Measurements from ENCODE around the gene SPX.

The SPX gene

DNA sequence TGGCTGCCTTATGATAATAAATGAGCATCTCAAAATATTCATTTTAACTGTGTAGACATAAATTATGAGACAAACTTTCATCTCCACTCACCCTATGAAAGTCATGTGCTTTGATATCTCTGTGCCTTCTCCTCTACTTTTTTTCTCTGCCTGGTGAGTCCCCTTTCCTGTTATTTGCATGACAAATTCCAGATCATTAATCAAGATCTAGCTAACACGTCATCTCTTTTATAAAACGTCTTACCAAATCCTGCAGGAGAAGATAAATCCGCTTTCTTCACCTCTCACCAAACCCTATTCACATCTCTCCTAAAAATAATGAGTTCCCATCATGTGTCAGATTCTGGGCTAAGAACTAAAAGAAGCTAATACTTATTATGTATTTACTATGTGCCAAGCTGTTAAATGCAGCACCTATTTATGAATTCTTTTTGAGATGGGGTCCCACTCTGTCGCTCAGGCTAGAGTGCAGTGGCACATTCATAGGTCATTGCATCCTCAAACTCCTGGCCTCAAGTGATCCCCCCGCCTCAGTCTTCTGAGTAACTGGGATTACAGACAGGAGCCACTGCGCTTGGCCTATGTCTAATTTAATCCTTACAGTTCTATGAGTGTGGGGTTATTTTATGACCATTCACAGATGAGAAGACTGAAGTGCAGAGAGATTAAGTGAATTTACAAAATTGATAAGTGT lies 26.7 kb downstream of the SPX start:
- no peaks in the 10 kb centered on the region; the same call in none of the 2 replicates for H3K27me3 ChIP-seq
- TF ChIP-seq, protein P1, sequence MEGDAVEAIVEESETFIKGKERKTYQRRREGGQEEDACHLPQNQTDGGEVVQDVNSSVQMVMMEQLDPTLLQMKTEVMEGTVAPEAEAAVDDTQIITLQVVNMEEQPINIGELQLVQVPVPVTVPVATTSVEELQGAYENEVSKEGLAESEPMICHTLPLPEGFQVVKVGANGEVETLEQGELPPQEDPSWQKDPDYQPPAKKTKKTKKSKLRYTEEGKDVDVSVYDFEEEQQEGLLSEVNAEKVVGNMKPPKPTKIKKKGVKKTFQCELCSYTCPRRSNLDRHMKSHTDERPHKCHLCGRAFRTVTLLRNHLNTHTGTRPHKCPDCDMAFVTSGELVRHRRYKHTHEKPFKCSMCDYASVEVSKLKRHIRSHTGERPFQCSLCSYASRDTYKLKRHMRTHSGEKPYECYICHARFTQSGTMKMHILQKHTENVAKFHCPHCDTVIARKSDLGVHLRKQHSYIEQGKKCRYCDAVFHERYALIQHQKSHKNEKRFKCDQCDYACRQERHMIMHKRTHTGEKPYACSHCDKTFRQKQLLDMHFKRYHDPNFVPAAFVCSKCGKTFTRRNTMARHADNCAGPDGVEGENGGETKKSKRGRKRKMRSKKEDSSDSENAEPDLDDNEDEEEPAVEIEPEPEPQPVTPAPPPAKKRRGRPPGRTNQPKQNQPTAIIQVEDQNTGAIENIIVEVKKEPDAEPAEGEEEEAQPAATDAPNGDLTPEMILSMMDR (IDR thresholded peaks at IDR 0.05; ENCODE audit: low read depth, low read length), result no peak
- DNase-seq, result no peak
- no peaks in the 10 kb centered on the region for H3K9me3 ChIP-seq
- H3K4me3 ChIP-seq (ENCODE audit: low read depth, low read length), result no peak overlapping the region
- no peaks in the 10 kb centered on the region for H3K4me1 ChIP-seq
- no peaks in the 10 kb centered on the region for H3K36me3 ChIP-seq

DNA sequence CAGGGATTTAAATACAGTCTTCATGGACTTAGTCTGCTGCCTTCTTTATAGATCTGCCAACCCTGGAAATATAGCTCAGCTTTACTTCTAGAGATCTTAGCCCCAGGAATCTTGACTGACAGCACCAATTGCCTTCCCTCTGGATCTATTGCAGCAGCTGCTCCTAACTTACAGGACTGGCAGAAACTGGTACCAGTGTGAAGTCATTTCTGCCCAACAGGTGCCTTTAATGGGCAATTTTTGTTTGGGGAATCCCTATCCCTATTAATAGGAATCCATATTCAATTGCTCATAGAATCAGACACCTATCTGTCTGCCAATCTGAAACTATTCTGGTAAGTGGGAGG lies 27.2 kb downstream of the SPX start:
- Histone ChIP-seq H3K36me3 (no peaks in the 10 kb centered on the region), H3K27me3 (no peaks in the 10 kb centered on the region; the same call in 1 of the 2 replicates), H3K4me1 (no peaks in the 10 kb centered on the region), H3K9me3 (no peaks in the 10 kb centered on the region), H3K4me3 (ENCODE audit: low read depth, low read length) (no peak overlapping the region)
- no peak for DNase-seq
- TF ChIP-seq, protein P1 (IDR thresholded peaks at IDR 0.05; ENCODE audit: low read depth, low read length), result no peak

DNA sequence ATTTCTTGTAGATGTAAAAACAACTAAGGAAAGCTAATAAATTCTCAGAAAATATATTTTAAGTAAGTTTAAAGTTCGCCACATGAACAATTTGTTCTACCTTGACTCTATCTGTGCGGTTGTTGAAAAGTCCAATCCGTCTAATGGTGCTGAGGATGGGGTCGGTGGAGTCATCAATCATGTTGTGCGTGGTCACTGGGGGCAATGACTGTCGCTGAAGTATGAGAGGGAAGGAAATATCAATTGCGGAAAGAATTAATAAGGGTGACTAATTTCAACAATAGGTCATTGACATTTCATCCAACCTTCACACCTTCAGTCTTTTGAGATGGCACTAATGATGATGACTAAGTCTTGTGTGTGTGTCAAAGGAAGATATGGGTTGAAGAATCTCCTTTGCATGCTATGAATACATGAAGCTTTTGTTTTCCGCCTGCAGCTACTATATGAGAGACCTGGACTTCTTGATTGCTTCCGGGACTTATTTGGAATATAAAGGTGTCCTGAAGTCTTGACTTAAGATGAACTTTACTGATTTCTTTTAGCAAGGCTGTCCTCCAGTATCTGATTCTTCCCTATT lies 32.1 kb downstream of the SPX start:
- H3K4me3 ChIP-seq (ENCODE audit: low read depth, low read length), result no peak overlapping the region
- no peak for DNase-seq
- TF ChIP-seq, protein P1 (IDR thresholded peaks at IDR 0.05; ENCODE audit: low read depth, low read length), result no peak
- H3K27me3 ChIP-seq, result no peaks in the 10 kb centered on the region
- no peaks in the 10 kb centered on the region for H3K4me1 ChIP-seq
- no peaks in the 10 kb centered on the region for H3K36me3 ChIP-seq
- no peaks in the 10 kb centered on the region for H3K9me3 ChIP-seq

DNA sequence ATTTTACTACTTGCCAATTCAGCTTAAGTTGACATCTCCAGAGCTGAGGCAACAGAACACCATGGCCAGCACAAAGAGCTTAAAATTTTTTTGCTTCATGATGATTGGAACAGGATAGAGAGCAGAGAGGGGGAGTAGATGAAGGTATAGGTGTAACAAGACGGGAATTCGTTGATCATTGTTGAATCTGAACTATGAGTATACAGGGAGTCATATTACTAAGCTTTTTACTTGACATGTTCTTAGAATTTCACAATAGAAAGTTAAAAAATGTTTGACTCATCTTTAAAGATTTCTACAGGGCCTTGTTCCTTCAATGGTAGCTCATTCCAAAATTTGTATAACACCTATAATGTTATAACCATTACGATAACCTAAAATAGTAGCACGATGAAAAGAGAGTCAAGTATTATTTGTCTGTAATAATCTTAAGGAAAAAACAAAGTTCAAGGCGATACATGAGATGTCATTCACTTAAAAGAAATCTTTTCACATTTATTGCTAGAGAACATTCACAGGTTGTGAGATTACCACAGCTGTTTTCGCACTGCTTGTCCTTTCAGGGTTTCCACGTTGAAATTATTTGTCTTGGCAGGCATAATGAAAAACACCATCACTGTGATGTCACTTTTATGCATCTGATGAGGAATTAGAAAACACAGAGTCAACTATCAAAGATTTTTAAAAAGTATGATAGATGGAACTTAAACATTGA lies 33.9 kb downstream of the SPX start:
- H3K4me1 ChIP-seq, result no peaks in the 10 kb centered on the region
- H3K27me3 ChIP-seq, result no peaks in the 10 kb centered on the region
- DNase-seq, result no peak
- no peak overlapping the region for H3K4me3 ChIP-seq (ENCODE audit: low read depth, low read length)
- TF ChIP-seq, protein P1 (IDR thresholded peaks at IDR 0.05; ENCODE audit: low read depth, low read length), result no peak
- H3K36me3 ChIP-seq, result no peaks in the 10 kb centered on the region
- H3K9me3 ChIP-seq, result no peaks in the 10 kb centered on the region

DNA sequence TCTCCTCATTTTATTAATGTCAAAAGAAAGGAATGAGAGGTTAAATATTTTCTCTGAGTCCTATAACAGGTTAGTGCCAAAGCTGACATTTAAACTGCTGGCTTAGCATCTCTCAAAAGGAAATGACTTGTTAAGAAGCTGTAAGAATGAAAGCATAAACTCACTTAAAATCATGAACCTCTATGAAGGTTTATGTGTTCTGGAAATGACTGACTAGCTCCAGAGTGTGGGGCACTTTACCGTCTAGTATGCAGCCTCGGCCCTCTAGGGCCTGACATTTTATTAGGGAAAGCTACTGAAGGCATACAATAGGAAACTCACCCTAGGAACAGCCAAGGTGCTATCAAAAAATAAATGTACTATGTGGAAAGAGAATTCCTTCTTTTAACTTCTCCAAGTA lies 35.1 kb downstream of the SPX start:
- no peak overlapping the region for H3K4me3 ChIP-seq (ENCODE audit: low read depth, low read length)
- H3K9me3 ChIP-seq, result no peaks in the 10 kb centered on the region
- no peaks in the 10 kb centered on the region for H3K27me3 ChIP-seq
- TF ChIP-seq, protein P1 (IDR thresholded peaks at IDR 0.05; ENCODE audit: low read depth, low read length), result no peak
- H3K36me3 ChIP-seq, result no peaks in the 10 kb centered on the region
- DNase-seq, result no peak
- no peaks in the 10 kb centered on the region for H3K4me1 ChIP-seq

GRCh38 chr12:21562859-21563258 lies 36.8 kb downstream of the SPX start:
- Histone ChIP-seq H3K9me3 (no peaks in the 10 kb centered on the region), H3K36me3 (no peaks in the 10 kb centered on the region), H3K4me3 (ENCODE audit: low read depth, low read length) (no peak overlapping the region), H3K27me3 (peaks cover 3% of the 10 kb centered on the region; the same call in 1 of the 2 replicates), H3K4me1 (no peaks in the 10 kb centered on the region)
- TF ChIP-seq, protein P1 (IDR thresholded peaks at IDR 0.05; ENCODE audit: low read depth, low read length), result no peak
- no peak for DNase-seq

Data from BE2C (cell line).